HG02852 (cell line): ENCODE data around the gene GOLIM4.

ENCODE experiments used
- ATAC-seq: cut with Tn5 transposase; IDR thresholded peaks from one replicate; pipeline ENCODE4 v1.9.1; 2021; ENCODE audit warnings: mild to moderate bottlenecking, moderate library complexity; ENCODE audit not compliant: unreplicated experiment

Gene GOLIM4

GRCh38 chr3:168100777-168101492, 5.2 kb upstream of the GOLIM4 start:
- no peak for ATAC-seq

- ATAC-seq, result no peak
These were observed 1.7 kb upstream of the GOLIM4 start for GRCh38 chr3:168097381-168097780.

- peak; percentile 2 for ATAC-seq
These were observed 507 bp upstream of the GOLIM4 start for GRCh38 chr3:168096210-168096652.

GRCh38 chr3:168094877-168095610, 680 bp downstream of the GOLIM4 start:
- ATAC-seq, result peak; percentile 46

- ATAC-seq, result no peak
These were observed 1.2 kb downstream of the GOLIM4 start for GRCh38 chr3:168094580-168094876.

GRCh38 chr3:168093790-168094189, 1.9 kb downstream of the GOLIM4 start:
- ATAC-seq, result no peak

GRCh38 chr3:168093229-168093628, 2.5 kb downstream of the GOLIM4 start:
- no peak for ATAC-seq

GRCh38 chr3:168091941-168092340, 3.8 kb downstream of the GOLIM4 start:
- no peak for ATAC-seq

GRCh38 chr3:168091302-168091858, 4.3 kb downstream of the GOLIM4 start:
- ATAC-seq, result no peak

- no peak for ATAC-seq
These were observed 5.2 kb downstream of the GOLIM4 start for GRCh38 chr3:168090306-168091085.

- ATAC-seq, result no peak
These were observed 6.4 kb downstream of the GOLIM4 start for GRCh38 chr3:168089179-168089771.

- peak; percentile 71 for ATAC-seq
These were observed 7.5 kb downstream of the GOLIM4 start for GRCh38 chr3:168088106-168088720.

- no peak for ATAC-seq
These were observed 8.2 kb downstream of the GOLIM4 start for GRCh38 chr3:168087539-168087938.

- ATAC-seq, result no peak
These were observed 9.0 kb downstream of the GOLIM4 start for GRCh38 chr3:168086541-168087260.

- ATAC-seq, result peak; percentile 45
These were observed 10.1 kb downstream of the GOLIM4 start for GRCh38 chr3:168085491-168086119.

- no peak for ATAC-seq
These were observed 11.8 kb downstream of the GOLIM4 start for GRCh38 chr3:168083906-168084305.

- no peak for ATAC-seq
These were observed 13.9 kb downstream of the GOLIM4 start for GRCh38 chr3:168081856-168082255.

GRCh38 chr3:168081171-168081771, 14.5 kb downstream of the GOLIM4 start:
- no peak for ATAC-seq
